GM18507 (cell line): ENCODE measurements around the gene ACAA1.

ENCODE experiments used
- DNase-seq: peaks from one replicate; pipeline ENCODE4 v3.0.0; 2011; ENCODE audit warnings: low read depth; ENCODE audit not compliant: insufficient read length; ENCODE audit errors: extremely low spot score
- FAIRE-seq: peaks from 2 replicates; lab custom pipeline; 2011; peaks lifted over from hg19 to GRCh38; lab: Jason Lieb, UNC

ACAA1 gene

DNA sequence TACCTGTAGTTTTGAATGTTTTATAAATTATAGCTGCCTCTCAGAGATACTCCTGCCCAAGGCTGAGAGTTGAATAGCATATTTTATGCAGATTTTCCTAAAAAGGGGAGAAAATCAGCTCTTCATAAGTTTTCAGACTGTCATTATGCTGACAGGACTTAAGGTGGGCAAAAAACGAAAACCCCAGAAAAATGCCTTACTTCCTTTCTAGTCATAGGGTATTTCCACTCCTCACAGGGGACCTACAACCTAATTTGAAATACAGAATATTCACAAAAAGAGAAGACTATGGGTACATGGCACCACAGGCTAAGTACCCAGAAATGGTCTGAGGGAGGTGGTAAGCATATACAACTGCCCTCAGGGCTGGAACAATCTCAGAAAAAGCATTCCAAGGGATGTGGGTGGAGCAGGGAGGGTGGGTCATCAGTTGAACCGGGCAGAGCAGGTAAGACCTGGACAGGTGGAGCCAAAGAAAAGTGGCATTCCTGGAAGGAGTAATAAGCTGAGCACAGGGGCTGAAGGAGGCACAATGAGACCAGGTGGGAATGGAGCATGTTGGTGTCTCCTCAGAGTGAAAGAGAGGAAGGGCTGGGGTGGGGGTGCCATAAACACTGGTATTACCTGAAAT lies 17.8 kb upstream of the ACAA1 start:
- FAIRE-seq, result peak; percentile 52
- DNase-seq, result no peak

DNA sequence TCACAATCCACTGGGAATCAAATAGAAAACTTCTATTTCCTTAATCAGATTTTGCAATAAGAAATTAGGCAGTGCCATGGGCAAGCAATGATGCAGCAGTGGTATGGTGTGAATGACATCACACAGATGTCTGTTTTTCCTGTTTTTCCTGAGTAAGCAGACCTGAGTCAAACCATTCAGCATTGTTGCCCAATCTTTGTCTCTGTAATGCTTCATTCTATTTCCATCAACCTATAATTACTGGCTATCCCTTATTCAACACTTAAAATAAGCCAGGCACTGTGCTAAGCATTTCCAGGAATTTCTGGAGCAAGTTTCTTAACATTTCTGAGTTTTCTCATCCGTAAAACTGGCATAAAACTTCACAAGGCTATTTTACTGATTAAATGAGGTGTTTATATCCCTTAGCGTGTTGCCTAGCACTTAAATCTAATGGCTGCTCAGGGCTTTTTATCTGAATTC lies 17.1 kb upstream of the ACAA1 start:
- FAIRE-seq (no peak), DNase-seq (no peak)

DNA sequence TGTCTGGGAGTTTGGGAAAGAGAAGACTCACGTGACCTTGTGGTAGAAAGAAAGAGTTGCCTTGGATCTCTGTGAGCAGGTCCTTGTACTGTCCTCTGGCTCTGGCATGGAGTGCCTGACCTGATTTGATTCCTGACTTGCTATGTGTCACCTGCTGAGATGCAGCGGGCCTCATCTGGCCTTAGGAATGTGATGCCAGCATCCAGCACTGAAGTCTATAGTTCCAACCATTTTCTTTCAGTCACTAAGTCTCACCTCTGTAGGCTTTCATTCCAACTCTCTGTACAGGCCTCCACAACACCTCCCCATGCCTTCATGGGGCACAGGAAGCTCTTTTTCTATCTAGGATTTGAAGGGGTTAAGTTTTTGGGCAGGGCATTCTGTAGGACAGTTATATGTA lies 16.3 kb upstream of the ACAA1 start:
- FAIRE-seq (no peak), DNase-seq (no peak)

DNA sequence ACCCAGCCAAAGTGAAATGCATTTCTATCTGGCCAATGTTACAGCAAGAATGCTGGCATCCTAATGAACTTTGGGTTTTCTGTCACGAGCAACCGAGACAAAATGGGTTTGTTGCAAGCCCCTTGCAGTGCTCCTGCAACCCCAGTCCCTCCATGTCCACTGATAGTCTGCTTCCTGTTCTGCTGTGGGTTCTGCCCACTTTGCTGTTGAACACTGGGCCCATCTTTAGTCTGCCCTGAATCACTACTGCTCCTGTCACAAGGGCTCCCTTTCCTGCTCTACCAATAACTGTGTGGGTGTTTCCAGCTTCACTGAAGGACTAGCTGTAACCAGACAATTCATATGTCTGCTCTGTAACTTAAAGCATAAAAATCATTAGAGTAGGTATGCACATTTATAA lies 15.7 kb upstream of the ACAA1 start:
- DNase-seq, result no peak
- no peak for FAIRE-seq

DNA sequence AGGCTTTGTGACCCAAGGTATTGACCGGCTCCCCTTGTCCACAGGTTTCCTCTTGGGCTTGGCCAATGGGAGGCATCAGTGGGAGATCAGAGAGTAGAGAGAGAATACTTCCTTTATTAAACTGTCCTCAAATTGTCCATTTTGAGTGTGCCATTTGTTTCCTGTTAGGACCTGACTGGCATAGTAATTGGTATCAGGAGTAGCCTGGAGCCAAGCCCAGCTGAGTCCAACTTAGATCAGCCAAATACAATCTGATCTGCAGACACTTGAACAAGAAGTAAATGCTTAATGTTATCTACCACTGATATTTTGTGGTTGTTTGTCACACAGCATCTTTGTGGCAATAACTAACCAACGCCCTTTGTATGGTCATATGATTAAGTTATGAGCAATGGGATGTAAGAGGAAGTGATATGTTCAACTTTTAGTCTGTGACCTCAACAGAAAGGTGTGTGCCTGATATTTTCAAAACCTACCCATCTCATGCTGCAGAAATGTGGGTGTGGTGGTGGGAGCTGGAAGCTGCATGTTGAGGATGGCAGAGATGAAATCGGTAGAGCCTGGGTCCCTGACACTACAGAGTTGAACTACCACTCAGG lies 14.8 kb upstream of the ACAA1 start:
- FAIRE-seq (no peak), DNase-seq (no peak)

DNA sequence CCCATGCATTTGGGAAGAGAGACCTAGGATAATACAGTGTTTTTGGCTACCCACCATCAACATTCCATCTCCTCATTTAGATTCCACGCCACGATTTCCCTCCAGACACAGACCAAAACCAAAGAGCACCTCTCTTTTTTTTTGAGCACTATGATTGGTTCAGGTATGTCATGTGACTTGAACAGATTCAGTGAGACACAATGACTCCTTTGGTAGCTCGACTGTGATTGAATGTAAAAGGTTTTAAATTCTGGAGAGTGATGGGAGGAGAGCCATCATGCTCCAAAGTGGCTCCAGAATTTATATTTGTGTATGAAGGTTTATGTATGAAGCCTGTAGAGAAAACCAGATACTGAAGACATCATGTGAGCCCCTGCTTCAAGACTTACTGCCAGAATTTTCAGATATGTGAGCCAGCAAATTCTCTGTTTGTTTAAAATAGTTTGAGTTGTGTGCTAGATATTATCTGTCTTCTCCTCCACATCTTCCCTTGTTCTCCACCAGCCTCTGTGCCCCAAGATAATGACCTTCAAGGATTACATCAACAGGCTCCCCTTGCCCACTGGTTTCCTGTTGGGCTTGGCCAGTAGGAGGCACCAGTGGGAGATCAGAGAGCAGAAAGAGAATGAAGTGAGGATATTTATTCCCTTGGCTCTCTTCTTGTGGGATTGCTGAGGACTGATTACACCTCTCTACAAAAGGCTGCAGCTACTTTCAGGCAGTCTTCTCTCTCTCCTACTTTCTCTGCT lies 14.0 kb upstream of the ACAA1 start:
- DNase-seq, result no peak
- FAIRE-seq, result no peak

DNA sequence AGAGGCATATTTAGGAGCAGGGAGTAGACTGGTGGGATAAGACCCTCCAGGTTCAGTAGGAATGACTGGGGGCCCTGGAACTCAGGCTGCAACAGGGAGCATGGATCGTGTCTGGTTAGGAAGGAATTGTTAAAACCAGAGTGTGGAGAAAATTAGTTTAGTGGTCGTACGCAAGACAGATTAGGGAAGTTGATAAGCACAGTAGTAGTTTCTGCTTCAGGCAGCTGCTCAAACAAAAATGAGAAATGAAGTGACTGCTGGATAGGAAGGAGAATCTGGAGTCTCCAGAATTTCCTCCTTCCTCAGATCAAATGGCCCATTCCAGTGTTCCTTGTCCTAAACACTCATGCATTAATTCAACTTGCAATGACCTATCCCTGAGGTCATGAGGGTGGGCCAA lies 12.8 kb upstream of the ACAA1 start:
- no peak for FAIRE-seq
- no peak for DNase-seq

DNA sequence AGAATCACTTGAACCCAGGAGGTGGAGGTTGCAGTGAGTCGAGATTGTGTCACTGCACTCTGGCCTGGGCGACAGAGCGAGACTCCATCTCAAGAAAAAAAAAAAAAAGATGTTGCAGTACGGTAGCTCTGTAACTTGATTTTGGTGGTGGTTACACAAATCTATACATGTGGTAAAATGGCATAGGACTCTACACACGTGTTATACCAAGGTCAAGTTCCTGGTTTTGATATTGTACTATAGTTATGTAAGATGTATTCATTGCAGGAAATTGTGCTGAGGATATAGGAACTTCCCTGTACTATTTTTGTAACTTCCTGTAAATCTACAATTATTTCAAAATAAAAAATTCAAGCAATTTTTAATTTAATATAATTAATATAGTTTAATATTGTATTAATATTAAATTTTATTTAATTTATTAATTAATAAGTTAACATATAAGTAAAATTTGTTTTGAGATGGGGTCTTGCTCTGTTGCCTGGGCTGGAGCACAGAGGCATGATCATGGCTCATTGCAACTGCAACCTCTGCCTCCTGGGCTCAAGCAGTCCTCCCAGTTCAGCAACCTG lies 11.5 kb upstream of the ACAA1 start:
- no peak for FAIRE-seq
- no peak for DNase-seq

DNA sequence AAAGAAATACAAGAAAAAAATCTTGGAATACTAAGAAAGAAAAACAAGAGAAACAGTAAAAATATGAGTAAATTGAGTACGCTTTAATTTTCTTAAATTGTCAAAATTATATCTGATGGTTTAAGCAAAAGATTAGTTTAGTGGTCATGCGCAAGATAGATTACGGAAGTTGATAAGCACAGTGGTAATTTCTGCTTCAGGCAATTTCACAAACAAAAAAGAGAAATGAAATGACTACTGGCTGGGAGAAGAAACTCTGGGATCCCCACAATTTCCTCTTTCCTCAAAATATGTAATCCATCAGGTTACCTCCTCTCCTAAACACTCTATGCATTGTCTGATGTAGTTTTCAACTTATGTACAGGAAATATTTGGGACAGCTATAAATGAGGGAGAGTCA lies 10.5 kb upstream of the ACAA1 start:
- DNase-seq (no peak), FAIRE-seq (no peak)

DNA sequence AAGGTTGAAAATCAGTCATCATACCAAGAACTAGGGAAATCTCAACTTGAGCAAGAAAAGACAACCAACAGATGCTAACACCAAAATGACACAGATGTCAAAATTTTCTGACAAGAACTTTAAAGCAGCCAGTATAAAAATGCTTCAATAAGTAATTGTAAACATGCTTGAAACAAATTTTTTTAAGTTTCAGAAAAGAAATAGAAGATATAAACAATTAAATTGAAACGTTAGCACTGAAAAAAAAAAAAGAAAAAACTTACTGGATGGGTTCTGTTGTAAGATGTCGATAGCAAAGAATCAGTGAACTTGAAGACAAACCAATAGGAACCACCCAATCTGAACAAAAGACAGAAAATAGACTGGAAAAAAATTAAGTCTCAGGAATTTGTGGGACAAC lies 9.6 kb upstream of the ACAA1 start:
- FAIRE-seq (no peak), DNase-seq (no peak)

DNA sequence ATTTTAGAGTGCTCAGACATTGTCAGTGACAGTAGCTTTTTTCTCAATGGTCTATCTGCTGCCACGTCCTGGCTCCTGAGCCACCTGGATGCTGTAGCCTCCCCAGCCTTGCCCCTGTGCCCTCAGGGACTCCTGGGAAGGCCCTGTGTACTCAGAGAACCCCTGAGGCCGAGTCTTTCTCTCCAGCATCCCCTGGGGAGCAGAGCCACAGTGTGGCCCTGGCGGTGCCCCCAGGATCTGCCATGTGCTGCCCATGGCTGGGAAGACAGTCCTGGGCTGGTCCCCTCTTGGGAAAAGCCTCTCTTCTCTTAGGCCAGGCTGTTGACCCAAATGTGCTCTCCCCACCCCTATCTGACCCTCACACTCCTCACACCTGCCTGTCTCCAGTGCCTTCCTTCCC lies 6.6 kb upstream of the ACAA1 start:
- FAIRE-seq (no peak), DNase-seq (no peak)

DNA sequence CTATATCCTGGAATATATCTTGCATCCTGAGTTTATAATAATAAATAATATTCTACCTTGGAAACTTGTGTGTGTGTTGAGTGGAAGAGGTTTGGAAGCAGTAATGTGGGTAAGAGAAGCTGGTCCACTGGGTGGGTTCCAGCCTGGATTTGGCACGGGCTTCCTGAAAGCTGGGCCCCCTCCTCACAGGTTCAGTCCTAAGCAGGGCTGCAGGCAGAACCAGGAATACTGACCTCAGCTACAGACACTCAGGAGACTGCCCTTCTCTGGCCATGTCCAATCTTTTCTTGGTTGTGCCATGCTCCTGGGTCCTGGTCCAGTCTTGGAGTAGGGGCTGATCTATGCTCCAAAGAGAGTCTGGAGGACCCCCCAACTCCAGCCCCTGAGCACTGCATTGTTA lies 6.0 kb upstream of the ACAA1 start:
- no peak for FAIRE-seq

DNA sequence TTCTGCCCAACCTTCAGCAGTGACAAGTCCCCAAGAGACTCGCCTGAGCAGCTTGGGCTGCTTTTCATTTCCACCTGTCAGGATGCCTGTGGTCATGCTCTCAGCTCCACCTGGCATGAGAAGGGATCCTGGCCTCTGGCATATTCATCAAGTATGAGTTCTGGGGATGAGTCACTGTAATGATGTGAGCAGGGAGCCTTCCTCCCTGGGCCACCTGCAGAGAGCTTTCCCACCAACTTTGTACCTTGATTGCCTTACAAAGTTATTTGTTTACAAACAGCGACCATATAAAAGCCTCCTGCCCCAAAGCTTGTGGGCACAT lies 5.0 kb upstream of the ACAA1 start:
- no peak for FAIRE-seq
- DNase-seq, result no peak

More for the DNA sequence above, 6.0 kb upstream of the ACAA1 start:
- DNase-seq, result no peak

DNA sequence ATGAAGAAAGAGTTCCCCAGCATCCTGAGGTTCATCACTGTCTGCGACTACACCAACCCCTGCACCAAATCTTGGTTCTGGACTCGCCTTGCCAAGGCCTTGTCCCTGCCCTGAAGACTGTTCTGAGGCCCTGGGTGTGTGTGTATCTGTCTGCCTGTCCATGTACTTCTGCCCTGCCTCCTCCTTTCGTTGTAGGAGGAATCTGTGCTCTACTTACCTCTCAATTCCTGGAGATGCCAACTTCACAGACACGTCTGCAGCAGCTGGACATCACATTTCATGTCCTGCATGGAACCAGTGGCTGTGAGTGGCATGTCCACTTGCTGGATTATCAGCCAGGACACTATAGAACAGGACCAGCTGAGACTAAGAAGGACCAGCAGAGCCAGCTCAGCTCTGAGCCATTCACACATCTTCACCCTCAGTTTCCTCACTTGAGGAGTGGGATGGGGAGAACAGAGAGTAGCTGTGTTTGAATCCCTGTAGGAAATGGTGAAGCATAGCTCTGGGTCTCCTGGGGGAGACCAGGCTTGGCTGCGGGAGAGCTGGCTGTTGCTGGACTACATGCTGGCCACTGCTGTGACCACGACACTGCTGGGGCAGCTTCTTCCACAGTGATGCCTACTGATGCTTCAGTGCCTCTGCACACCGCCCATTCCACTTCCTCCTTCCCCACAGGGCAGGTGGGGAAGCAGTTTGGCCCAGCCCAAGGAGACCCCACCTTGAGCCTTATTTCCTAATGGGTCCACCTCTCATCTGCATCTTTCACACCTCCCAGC lies 4.4 kb upstream of the ACAA1 start:
- no peak for FAIRE-seq

DNA sequence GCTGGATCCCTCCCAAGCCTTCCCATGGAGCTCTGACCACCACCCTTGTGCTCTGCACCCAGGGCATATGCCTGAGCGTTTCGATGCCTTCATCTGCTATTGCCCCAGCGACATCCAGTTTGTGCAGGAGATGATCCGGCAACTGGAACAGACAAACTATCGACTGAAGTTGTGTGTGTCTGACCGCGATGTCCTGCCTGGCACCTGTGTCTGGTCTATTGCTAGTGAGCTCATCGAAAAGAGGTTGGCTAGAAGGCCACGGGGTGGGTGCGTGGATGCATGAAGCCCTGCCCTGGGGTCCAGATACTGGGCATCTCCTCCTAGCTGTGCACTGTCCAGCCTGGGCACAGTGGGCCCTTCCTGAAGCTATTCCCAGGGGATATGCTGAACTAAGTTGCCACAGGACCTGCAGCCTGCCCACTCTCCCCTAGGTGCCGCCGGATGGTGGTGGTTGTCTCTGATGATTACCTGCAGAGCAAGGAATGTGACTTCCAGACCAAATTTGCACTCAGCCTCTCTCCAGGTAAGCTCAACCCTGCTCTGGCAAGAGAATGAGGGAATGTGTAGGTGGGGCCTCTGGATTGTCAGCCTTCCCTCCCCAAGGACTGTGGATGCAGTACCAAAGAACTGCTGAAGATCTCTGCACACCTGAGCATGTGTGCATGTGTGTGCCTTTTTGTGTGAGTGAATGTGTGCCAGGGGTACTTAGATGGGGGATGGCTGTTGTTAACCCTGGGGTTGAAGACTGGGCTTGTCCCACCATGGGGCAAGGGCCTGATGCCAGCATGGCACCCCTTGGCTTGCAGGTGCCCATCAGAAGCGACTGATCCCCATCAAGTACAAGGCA lies 3.6 kb upstream of the ACAA1 start:
- no peak for FAIRE-seq
- no peak for DNase-seq

More for the DNA sequence above, 4.4 kb upstream of the ACAA1 start:
- no peak for DNase-seq

DNA sequence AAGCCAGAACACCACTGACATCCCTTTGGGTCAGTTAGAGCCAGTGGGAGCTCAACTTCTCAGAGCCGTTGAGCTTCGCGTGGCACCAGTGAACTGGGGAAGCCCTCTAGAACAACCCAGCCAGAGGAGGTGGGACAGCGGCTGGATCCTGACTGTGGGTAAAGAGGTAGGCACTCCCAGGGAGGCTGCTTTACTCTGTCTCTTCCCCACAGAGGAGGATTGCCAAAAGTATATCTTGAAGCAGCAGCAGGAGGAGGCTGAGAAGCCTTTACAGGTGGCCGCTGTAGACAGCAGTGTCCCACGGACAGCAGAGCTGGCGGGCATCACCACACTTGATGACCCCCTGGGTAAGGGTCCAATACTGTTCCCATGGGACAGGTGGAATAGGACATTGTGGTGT lies 2.7 kb upstream of the ACAA1 start:
- DNase-seq (no peak), FAIRE-seq (no peak)

DNA sequence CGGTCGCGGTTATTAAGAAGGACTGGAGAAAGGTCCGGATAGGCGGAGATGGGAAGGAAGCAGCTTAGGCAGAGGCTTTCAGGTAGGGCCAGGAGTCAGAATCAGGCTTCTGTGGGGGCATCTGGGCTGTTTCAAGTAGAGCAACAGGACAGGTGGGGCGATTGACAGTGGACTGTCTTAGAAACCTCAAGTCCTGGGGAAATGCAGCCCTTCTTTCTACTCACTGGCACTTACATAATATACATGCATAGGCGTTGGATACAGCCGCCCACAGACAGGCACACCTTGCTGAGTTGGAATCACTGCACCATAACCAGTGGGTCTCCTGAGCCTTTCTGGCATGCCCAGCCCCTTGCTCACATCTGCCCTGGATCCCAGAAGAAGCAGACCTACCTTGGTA lies 2.3 kb upstream of the ACAA1 start:
- DNase-seq (no peak), FAIRE-seq (no peak)

DNA sequence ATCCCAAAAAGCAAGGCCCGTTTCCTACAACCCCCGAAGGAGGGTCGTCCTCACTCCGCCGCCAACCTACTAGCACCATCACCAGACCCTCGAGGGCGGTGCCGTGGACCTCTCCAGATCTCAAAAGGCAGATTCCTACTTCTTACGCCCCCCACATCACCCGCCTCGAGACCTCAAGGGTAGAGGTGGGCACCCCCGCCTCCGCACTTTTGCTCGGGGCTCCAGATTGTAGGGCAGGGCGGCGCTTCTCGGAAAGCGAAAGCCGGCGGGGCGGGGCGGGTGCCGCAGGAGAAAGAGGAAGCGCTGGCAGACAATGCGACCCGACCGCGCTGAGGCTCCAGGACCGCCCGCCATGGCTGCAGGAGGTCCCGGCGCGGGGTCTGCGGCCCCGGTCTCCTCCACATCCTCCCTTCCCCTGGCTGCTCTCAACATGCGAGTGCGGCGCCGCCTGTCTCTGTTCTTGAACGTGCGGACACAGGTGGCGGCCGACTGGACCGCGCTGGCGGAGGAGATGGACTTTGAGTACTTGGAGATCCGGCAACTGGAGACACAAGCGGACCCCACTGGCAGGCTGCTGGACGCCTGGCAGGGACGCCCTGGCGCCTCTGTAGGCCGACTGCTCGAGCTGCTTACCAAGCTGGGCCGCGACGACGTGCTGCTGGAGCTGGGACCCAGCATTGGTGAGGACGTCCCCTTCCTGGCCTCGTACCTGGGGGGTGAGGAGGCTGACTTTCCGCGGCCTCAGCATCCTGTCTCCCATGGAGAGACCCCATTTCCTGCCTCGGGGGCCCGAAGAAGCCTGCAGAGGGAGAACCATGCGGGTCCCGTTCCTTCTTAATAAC lies 1.6 kb upstream of the ACAA1 start, which contains the start of gene MYD88:
MYD88 (plus strand) TSS at position 313 of the 842 bp plus-strand sequence; CDS start at position 353, 40 bp downstream.
- FAIRE-seq, result peak; percentile 24
- peak; percentile 59 for DNase-seq
